Right ventricle myocardium superior (tissue), 1 donor: ENCODE results near the gene CARD9. TPM values are rescaled to one million over a fixed set of nuclear protein-coding genes. Genes with fewer than 3 reads are reported as not detected.

ENCODE experiments used
- ATAC-seq: fragments of 200-7000 bp; cut with Tn5 transposase; one replicate; pipeline ENCODE4 v1.9.1; 2020; ENCODE audit warnings: mild to moderate bottlenecking; ENCODE audit not compliant: poor library complexity
- DNase-seq: peaks from one replicate; pipeline ENCODE4 v3.0.0-alpha.2; 2020
- intact Hi-C: fragments of 100-400 bp; cut with DNase I; formaldehyde crosslinking; loops from one replicate; pipeline ENCODE4 v1.11.2; 2022
- total RNA-seq: library from RNA; stranded (reverse); fragmentation: NEBNext Ultra II Directional; extraction: Animal tissue kit (Norgen Biotek cat#: 25700); gene quantifications from one replicate; pipeline ENCODE4 v1.2.1, GENCODE V29; 2021
- donor health status: DM: no; HTN: yes; CAD: no; lungs with severe emphysema.

The CARD9 gene
- total RNA-seq, 1 donor from 2014 or later: 0.78 TPM

GRCh38 chr9:136386018-136386417, 12.5 kb upstream of the CARD9 start:
- no peak for DNase-seq
- intact Hi-C loops: no loop called here
- ATAC-seq: no peak

GRCh38 chr9:136385015-136385414, 11.5 kb upstream of the CARD9 start:
- intact Hi-C loops: no loop called here

GRCh38 chr9:136383436-136383835, 10.0 kb upstream of the CARD9 start:
- intact Hi-C loops: no loop called here
- ATAC-seq (no peak), DNase-seq (no peak)

More at GRCh38 chr9:136385015-136385414, 11.5 kb upstream of the CARD9 start:
- DNase-seq (no peak), ATAC-seq (no peak)

DNA sequence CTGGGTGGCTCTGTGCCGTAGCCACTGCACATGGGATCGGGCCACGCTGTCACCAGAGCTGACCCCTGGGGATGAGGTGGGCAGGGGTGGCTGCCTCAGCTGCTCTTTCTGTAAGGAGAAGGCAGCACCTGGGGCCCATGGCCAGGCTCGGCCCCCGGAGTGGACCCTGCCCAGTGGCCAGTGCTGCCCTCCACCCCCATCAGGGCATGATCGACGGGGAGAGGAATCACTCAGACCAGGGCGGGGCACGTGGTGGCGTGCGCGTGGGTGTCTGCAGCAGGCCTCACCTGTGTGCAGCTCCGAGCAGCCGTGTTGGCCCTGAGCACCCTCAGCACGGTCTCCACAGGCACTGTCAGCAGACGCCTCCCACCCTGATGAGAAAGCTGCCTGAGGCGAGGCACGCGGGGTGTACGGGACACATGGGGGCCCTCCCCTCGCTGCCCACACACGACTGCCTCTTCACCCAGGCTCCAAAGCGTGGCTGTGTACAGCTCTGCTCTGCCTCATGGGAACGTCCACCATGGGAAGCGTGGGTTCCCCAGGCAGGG, 8.6 kb upstream of the CARD9 start:
- ATAC-seq (no peak), DNase-seq (no peak)
- intact Hi-C loops: no loop called here

- intact Hi-C loops: no loop called here
- DNase-seq (peak; percentile 73), ATAC-seq (peak; percentile 60)
Measured at GRCh38 chr9:136381311-136381710, 7.8 kb upstream of the CARD9 start.

- ATAC-seq: no peak
- intact Hi-C loops: no loop called here
- DNase-seq: no peak
Measured at GRCh38 chr9:136380381-136380780, 6.9 kb upstream of the CARD9 start.

DNA sequence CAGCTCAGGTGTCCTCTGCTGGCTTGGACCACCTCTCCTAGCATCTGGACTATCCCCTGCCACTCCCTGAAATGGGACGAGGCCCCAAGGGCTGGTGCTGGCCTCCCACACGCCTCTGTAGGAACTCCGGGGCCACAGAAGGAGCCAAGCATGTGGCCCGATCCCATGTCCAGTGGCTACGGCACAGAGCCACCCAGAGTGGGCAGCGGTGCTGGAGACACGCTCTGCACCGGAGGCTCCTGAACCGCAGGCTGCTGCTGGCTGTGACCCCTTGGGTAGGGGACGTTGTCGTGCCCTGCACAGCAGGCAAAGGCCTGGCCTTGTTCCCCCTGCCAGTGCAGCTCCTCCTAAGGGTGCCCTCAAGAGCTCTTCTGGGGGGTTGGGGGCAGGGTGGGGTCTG, 6.4 kb upstream of the CARD9 start:
- intact Hi-C loops: no loop called here
- DNase-seq: no peak
- ATAC-seq: no peak

GRCh38 chr9:136379401-136379800, 5.9 kb upstream of the CARD9 start:
- DNase-seq (no peak), ATAC-seq (no peak)
- intact Hi-C loops: no loop called here

GRCh38 chr9:136379003-136379287, 5.5 kb upstream of the CARD9 start:
- DNase-seq: no peak
- intact Hi-C loops: no loop called here

GRCh38 chr9:136378170-136379002, 4.9 kb upstream of the CARD9 start:
- DNase-seq: no peak
- ATAC-seq: peak; percentile 33
- intact Hi-C loops: no loop called here

More at GRCh38 chr9:136379003-136379287, 5.5 kb upstream of the CARD9 start:
- ATAC-seq: no peak

DNA sequence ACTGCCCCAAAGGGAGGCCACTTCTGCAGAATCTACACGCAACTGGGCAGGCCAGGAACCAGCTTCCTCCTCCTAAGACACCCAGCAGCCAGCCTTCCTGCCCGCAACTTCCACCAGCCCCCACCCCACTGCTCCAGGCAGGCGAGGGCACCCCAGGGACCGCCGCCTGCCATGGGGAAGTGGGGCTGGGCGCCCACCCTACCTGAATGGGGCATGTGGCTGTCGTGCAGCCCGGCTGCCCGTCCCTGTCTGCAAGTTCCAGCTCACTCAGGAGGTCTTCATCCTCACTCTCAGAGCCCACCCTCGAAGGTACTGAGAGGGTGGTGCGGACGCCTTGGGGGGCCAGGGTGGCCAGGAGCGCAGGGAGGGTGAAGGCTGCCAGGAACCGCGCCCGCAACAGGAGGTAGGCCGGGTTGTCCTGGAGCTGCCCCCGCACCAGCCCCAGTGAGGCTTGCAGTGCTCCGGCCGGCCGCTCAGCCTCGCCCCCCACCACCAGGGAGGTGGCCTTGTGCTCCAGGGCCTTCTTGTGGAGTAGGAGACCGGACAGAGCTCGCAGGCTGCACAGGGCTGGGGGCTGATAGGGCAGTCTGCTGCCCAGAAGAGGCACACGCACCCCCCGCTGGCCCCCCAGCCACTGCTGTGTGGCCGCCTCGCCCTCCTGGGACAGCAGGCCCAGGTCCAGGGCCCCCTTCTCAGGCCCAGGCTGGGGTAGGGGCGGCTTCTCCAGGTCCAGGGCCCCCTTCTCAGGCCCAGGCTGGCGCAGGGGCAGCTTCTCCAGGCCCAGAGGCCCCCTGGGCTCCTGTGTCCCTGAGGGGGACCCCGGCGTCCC, 4.1 kb upstream of the CARD9 start:
- intact Hi-C loops: no loop called here
- DNase-seq (no peak), ATAC-seq (no peak)

- intact Hi-C loops: no loop called here
- ATAC-seq (no peak), DNase-seq (no peak)
Measured at GRCh38 chr9:136376457-136376856, 3.0 kb upstream of the CARD9 start.

DNA sequence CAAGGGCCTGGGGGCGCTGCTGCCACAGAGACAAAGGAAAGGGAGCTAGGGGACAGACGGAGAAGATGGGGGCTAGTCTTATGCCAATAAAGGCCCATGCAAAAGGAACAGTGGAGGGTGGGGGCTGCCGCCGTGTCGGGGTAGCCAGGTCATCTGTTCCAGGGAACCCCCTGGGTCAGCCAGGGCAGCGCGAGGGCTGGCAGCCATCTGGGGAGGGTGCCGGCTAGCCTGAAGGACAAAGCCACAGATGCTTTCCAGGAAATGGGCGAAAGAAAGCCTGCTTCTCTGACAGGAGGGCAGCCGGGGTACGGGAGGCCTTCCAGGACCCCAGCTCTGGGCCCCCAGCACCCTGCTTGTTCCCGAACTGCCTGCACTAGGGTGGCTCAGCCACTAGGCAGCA, 1.6 kb upstream of the CARD9 start:
- DNase-seq: no peak
- no peak for ATAC-seq
- intact Hi-C loops: no loop called here

- ATAC-seq (no peak), DNase-seq (no peak)
- intact Hi-C loops: no loop called here
Measured at GRCh38 chr9:136374183-136374575, 710 bp upstream of the CARD9 start.

DNA sequence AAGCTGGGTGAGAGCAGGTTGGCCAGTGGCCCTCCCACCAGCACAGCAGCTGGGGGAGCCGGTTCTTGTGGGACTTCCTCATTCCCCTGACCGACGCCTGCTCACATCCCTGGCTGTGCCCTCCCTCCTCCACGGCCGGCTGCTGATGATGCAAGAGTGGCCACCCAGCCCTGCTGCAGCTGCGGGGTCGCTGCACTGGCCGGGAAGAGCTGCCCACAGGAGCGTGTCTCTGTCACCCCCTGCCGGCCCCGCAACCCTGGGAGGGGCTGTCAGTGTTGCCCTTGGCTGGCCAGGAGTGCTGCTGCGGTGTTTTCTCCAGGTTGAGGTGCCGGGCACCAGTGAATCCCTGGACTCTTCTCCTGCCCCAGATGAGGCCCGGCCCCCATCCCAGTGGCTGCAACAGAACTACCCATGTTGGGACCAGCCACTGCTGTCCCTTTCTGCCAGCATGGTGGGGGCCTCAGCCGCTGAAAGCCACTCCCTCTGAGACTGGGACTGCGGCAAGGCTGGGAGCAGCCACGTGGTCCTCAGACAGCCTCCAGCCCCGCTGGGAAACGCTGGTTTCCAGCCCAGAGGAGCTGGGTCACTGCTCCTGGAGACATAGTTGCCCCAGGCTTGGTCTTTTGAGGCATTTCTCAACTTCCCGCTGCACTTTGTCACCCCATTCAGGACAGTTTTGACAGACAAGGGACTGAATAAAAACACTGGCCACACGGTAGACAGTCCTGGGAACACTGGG, 739 bp downstream of the CARD9 start:
- DNase-seq (peak; percentile 85), ATAC-seq (peak; percentile 55)
- intact Hi-C loops: no loop called here

DNA sequence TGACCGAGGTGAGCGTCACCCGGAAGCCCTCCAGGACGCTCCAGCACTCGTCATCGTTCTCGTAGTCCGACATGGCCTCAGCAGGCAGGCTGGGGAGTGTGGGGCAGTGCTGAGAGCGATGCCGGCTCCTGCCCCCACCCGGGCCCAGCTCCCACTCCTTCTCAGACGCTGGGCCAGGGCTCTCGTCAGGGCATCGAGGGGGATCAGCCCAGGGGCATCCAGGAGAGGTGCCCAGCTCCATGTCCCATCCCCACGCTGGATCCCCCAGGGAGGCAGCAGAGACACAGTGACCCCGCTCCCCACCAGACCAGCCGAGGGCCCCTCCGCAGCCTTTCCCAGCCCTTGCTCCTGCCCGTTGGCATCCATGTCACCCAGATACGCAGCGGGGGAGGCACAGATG, 1.5 kb downstream of the CARD9 start:
- ATAC-seq (no peak), DNase-seq (no peak)
- intact Hi-C loops: no loop called here

DNA sequence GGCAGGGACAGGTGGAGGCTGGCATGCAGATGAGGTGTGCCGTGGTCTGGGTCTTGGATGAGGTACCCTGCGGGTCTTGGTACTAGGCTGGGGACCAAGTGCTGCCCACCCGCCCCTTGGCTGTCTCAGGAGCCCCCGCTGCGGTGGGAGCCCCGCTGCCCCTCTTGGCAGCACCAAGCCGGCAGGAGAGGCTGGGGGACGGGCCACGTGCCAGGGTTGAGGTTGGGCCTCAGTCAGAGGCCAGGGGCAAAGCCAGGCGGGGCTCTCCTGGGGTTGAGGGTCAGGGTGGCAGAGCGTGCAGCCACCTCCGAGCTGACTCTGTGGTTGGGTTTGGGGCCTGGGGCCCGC, 2.0 kb downstream of the CARD9 start:
- DNase-seq (no peak), ATAC-seq (no peak)
- intact Hi-C loops: no loop called here

DNA sequence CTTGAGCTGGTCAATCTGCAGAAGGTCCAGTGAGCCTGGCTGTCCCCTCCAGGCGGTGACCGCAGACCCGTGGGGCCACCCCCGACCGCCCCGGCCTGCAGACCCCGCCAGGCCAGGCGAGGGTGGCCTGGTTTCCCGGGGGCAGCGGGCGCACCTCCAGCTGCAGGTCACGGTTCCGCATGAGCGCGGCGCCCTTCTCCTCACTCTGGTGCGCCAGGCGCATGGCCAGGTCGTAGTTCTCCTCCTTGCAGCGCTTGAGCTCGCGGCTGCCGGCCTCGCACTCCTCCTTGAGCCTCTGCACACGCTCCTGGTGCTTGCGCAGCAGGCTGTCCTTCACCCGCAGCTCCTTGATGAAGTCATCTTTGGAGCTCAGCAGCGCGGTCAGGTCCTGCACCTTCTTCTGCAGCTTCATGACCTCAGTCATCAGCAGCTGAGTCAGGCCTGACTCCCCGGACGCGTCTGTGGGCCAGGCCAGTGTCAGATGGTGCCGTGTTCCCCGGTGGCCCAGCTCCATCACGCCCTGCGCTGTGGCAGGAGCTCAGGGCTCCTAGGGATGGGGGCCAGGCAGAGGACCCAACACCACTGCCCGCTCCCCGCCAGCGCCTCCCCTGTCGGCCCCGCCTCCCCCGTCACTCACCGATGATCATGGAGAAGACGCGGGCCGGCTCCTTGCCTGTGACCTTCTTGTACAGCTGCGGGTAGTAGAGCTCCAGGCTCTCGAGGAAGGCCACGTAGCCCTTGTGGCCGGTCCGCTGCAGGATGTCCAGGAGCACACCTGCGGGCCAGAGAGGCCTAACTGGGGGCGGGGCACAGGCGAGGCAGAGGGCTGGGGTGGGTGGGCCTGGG, 2.6 kb downstream of the CARD9 start:
- ATAC-seq (no peak), DNase-seq (no peak)
- intact Hi-C loops: no loop called here

GRCh38 chr9:136370037-136370436, 3.4 kb downstream of the CARD9 start:
- ATAC-seq (no peak), DNase-seq (no peak)
- intact Hi-C loops: no loop called here
